Thymus (tissue), 11 donors: ENCODE results near the gene SARNP. TPM values are rescaled to one million over a fixed set of nuclear protein-coding genes. Genes with fewer than 3 reads are reported as not detected.

Experiments used
- DNase-seq, 9 donors: peaks; one replicate each; pipeline ENCODE4 v3.0.0-alpha.2; 2013; ENCODE audit warnings: low spot score in 9 of 9, low read depth in 6 of 9, missing footprints in 1 of 9
- H3K27ac ChIP-seq, 2 donors: one replicate each; pipeline ENCODE4 v1.5.1; 2013; ENCODE audit warnings: control low read depth in 1 of 2, low read depth in 1 of 2, low read length in 1 of 2, mild to moderate bottlenecking in 1 of 2, moderate library complexity in 1 of 2
- H3K27me3 ChIP-seq, 2 donors: one replicate each; pipeline ENCODE4 v1.5.1; 2013; ENCODE audit warnings: low read length in 1 of 2; ENCODE audit not compliant: control insufficient read depth in 2 of 2, insufficient read depth in 1 of 2
- H3K36me3 ChIP-seq, 2 donors: one replicate each; pipeline ENCODE4 v1.5.1; 2013; ENCODE audit warnings: low read length in 1 of 2, mild to moderate bottlenecking in 1 of 2, moderate library complexity in 1 of 2; ENCODE audit not compliant: control insufficient read depth in 2 of 2, insufficient read depth in 2 of 2
- H3K4me1 ChIP-seq, 2 donors: one replicate each; pipeline ENCODE4 v1.5.1; 2013; ENCODE audit warnings: low read length in 2 of 2; ENCODE audit not compliant: control insufficient read depth in 2 of 2, insufficient read depth in 2 of 2
- H3K4me3 ChIP-seq, 2 donors: one replicate each; pipeline ENCODE4 v1.5.1; 2013; ENCODE audit warnings: low read length in 2 of 2, control low read depth in 1 of 2, mild to moderate bottlenecking in 1 of 2
- H3K9me3 ChIP-seq, 2 donors: one replicate each; pipeline ENCODE4 v1.5.1; 2013; ENCODE audit warnings: low read length in 1 of 2, mild to moderate bottlenecking in 1 of 2; ENCODE audit not compliant: control insufficient read depth in 2 of 2, insufficient read depth in 1 of 2
- WGBS: extraction: QIAGEN DNeasy Blood & Tissue Kit; methylation state at CpG from one replicate; pipeline ENCODE4 v1.1.7; 2013; 5-methylcytosine and 5-hydroxymethylcytosine counted together
- polyA plus RNA-seq: library from polyadenylated mRNA; stranded (reverse); fragments of 200-250 nt; gene quantifications from one replicate; pipeline ENCODE4 v1.2.3, GENCODE V29; 2013
- total RNA-seq: library from RNA; stranded (reverse); fragments of 120-200 nt; gene quantifications from one replicate; pipeline ENCODE4 v1.2.4, GENCODE V29; 2013
- donor health status: healthy.

SARNP gene
- total and polyA plus RNA-seq, 2 donors = 112 to 141 TPM

GRCh38 chr12:55852740-55853139, 35.2 kb upstream of the SARNP start:
- Histone ChIP-seq H3K9me3 (no peaks in the 10 kb centered on the region), H3K36me3 (no peaks in the 10 kb centered on the region), H3K27ac (no peak overlapping the region), H3K27me3 (peaks cover 0 to 12% of the 10 kb centered on the region in 2 donors), H3K4me3 (no peak overlapping the region), H3K4me1 (no peaks in the 10 kb centered on the region)
- WGBS = 65% methylated on average over 1 of the region's 1 CpG
- no peak for DNase-seq

DNA sequence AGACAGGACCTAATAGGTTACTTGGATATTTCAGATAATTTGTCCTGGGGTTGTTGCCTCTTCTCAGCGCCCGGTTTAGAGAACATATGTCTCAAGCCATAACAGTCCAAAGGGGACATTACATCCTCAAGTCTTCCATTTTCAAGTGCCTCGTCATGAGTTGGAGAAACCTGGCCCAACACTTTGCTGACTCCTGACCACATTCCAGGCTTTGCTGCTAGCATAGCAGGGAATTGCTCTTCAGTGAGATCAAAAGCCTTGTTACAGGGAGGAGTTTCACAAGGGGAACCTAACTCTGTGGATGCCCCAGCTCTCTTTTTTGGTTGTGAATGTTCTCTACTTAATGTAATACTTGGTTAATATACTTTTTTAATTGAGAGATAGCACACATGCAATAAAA, 33.4 kb upstream of the SARNP start:
- DNase-seq = no peak
- Histone ChIP-seq H3K4me3 (no peak overlapping the region), H3K27me3 (peaks cover 0 to 15% of the 10 kb centered on the region in 2 donors), H3K9me3 (no peaks in the 10 kb centered on the region), H3K27ac (no peak overlapping the region), H3K4me1 (peaks cover 0 to 3% of the 10 kb centered on the region in 2 donors), H3K36me3 (no peaks in the 10 kb centered on the region)
- 96% methylated on average over 3 of the region's 3 CpGs for WGBS

DNA sequence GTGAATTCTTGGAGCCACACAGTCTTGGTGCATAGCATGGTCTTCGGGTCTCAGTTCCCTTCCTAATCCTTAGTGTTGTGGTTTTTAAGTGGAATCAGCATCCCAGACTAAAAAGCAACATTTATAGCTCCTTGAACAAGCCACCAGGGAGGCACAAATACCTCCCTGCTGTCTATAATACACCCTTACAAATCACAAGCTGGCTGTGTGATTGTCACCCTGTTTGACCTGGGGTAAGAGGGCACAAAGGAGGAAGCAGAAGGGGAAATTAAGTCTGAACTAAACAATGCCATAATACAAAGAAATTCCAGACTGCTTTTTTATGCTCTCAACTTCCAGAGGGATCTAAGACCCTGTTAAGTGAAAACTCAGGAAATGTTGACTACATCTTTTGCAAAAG, 32.9 kb upstream of the SARNP start:
- H3K9me3 ChIP-seq = no peaks in the 10 kb centered on the region
- H3K4me3 ChIP-seq = no peak overlapping the region
- peaks cover 0 to 3% of the 10 kb centered on the region in 2 donors for H3K4me1 ChIP-seq
- no peak overlapping the region for H3K27ac ChIP-seq
- no peaks in the 10 kb centered on the region for H3K36me3 ChIP-seq
- DNase-seq = no peak
- WGBS = 81% methylated on average over 1 of the region's 1 CpG
- peaks cover 0 to 15% of the 10 kb centered on the region in 2 donors for H3K27me3 ChIP-seq

- no peak for DNase-seq
- Histone ChIP-seq H3K4me1 (peaks cover 0 to 3% of the 10 kb centered on the region in 2 donors), H3K27ac (no peak overlapping the region), H3K27me3 (peaks cover 0 to 15% of the 10 kb centered on the region in 2 donors), H3K36me3 (no peaks in the 10 kb centered on the region), H3K4me3 (no peak overlapping the region), H3K9me3 (no peaks in the 10 kb centered on the region)
- 96% methylated on average over 7 of the region's 7 CpGs for WGBS
These were observed 32.3 kb upstream of the SARNP start for GRCh38 chr12:55849616-55850343.

DNA sequence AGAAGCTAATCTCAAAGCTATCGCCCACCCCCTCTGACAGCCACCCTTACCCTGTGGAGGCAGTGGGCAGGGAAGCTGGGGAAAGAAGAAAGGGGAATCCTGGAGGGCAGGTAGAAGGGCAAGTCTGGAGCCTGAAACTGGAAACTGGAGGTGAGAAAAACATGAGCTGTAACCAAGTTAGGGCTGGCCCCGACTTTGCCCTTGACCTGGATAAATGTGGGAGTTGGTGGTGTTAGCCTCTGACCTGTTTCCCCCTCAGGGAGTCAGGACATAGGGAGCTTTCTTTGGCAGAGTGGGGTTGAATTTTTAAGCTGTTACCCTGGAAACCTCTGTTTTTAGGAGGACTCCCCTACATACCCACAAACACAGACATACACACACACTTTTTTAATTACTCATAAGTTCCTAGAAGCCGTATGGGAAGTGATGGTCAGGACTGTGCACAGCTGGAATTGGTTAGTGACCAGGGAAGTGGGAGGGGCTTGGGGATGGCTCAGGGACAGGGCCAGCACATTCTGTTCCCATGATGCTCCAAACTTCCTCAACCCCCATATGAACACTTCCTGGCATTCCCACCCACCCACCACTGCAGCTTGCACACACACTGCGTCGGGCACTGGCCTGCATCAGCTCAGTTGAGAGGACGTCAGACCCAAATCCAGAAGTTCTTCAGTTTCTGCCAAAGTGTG, 30.2 kb upstream of the SARNP start:
- peak in 1 of 9 donors; percentile 22 for DNase-seq
- peak overlapping the region; percentile 44 to 68 for H3K27ac ChIP-seq
- H3K27me3 ChIP-seq = peaks cover 0 to 15% of the 10 kb centered on the region in 2 donors
- no peaks in the 10 kb centered on the region for H3K9me3 ChIP-seq
- H3K4me1 ChIP-seq = peaks cover 0 to 3% of the 10 kb centered on the region in 2 donors
- H3K4me3 ChIP-seq = no peak overlapping the region
- 80% methylated on average over 6 of the region's 6 CpGs for WGBS
- no peaks in the 10 kb centered on the region for H3K36me3 ChIP-seq

- no peaks in the 10 kb centered on the region for H3K36me3 ChIP-seq
- H3K4me3 ChIP-seq = no peak overlapping the region
- H3K27ac ChIP-seq = peak overlapping the region in 1 of 2 donors; percentile 52
- DNase-seq = no peak
- H3K9me3 ChIP-seq = no peaks in the 10 kb centered on the region
- H3K4me1 ChIP-seq = peaks cover 0 to 3% of the 10 kb centered on the region in 2 donors
- WGBS = 81% methylated on average over 3 of the region's 3 CpGs
- peaks cover 0 to 17% of the 10 kb centered on the region in 2 donors for H3K27me3 ChIP-seq
These were observed 29.5 kb upstream of the SARNP start for GRCh38 chr12:55847033-55847432.

DNA sequence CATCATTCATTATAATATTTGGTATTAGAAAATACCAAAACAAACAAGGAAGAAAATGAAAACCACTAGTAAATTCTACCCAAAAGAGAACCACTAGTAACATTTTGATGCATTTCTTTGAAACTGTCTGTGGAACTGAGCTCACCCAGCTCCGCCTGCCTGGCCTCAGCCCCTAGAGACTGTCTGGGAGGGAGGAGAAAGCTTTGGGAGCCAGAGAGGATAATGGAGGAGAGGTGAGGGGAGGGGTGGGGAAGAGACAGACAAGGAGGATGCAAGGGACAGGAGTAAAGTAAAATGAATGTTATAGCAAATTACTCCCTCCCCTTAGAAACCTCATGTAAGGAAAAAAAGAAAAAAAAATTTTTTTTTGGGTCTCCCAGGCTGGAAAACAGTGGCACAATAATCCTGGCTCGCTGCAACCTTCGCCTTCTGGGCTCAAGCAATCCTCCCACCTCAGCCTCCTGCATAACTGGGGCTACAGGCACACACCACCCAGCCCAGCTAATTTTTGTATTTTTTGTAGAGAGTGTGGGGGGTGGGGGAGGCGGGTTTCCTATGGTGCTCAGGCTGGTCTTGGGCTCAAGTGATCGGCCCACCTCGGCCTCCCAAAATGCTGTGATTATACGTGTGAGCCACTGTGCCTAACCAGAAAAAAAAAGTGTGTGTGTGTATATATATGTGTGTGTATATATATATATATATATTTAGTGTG, 28.4 kb upstream of the SARNP start:
- Histone ChIP-seq H3K36me3 (no peaks in the 10 kb centered on the region), H3K27me3 (peaks cover 0 to 17% of the 10 kb centered on the region in 2 donors), H3K27ac (no peak overlapping the region), H3K4me1 (peaks cover 0 to 3% of the 10 kb centered on the region in 2 donors), H3K4me3 (no peak overlapping the region), H3K9me3 (no peaks in the 10 kb centered on the region)
- no peak for DNase-seq
- WGBS = 97% methylated on average over 7 of the region's 7 CpGs

- no peak for DNase-seq
- no peak overlapping the region for H3K27ac ChIP-seq
- no peak overlapping the region for H3K4me3 ChIP-seq
- no peaks in the 10 kb centered on the region for H3K36me3 ChIP-seq
- 95% methylated on average over 5 of the region's 5 CpGs for WGBS
- H3K4me1 ChIP-seq = peaks cover 0 to 3% of the 10 kb centered on the region in 2 donors
- peaks cover 0 to 17% of the 10 kb centered on the region in 2 donors for H3K27me3 ChIP-seq
- no peaks in the 10 kb centered on the region for H3K9me3 ChIP-seq
These were observed 27.8 kb upstream of the SARNP start for GRCh38 chr12:55845361-55845760.

GRCh38 chr12:55844961-55845360, 27.4 kb upstream of the SARNP start:
- Histone ChIP-seq H3K27ac (no peak overlapping the region), H3K4me3 (no peak overlapping the region), H3K4me1 (peaks cover 0 to 3% of the 10 kb centered on the region in 2 donors), H3K9me3 (no peaks in the 10 kb centered on the region), H3K36me3 (no peaks in the 10 kb centered on the region), H3K27me3 (peaks cover 0 to 17% of the 10 kb centered on the region in 2 donors)
- 97% methylated on average over 4 of the region's 4 CpGs for WGBS
- DNase-seq = no peak
